HG03139 (cell line): ENCODE results near the gene MACF1.
"Not testable (repeated sequence)": the region's sequence is repeated elsewhere in the genome, so short reads cannot be mapped to it uniquely, and the experiment has no call there.

Experiments
- ATAC-seq: cut with Tn5 transposase; IDR thresholded peaks from one replicate; pipeline ENCODE4 v1.9.1; 2021; ENCODE audit not compliant: unreplicated experiment

MACF1 gene

GRCh38 chr1:39505289-39505688 is 300.8 kb downstream of the MACF1 start:
- ATAC-seq: no peak

GRCh38 chr1:39507230-39507928 is 302.9 kb downstream of the MACF1 start:
- ATAC-seq: no peak

GRCh38 chr1:39508266-39508665 is 303.8 kb downstream of the MACF1 start:
- no peak for ATAC-seq

- ATAC-seq: peak; percentile 6
Observed at GRCh38 chr1:39508857-39509305, 304.4 kb downstream of the MACF1 start.

GRCh38 chr1:39509360-39510009 is 305.0 kb downstream of the MACF1 start:
- peak; percentile 55 for ATAC-seq

GRCh38 chr1:39510570-39511186 is 306.2 kb downstream of the MACF1 start:
- ATAC-seq: not testable (repeated sequence)

GRCh38 chr1:39511477-39511876 is 307.0 kb downstream of the MACF1 start:
- ATAC-seq: not testable (repeated sequence)

- not testable (repeated sequence) for ATAC-seq
Observed at GRCh38 chr1:39512234-39512847, 307.8 kb downstream of the MACF1 start.

GRCh38 chr1:39514710-39515124 is 310.2 kb downstream of the MACF1 start:
- not testable (repeated sequence) for ATAC-seq

GRCh38 chr1:39515131-39516086 is 310.9 kb downstream of the MACF1 start:
- ATAC-seq: not testable (repeated sequence)

- ATAC-seq: not testable (repeated sequence)
Observed at GRCh38 chr1:39516841-39517240, 312.3 kb downstream of the MACF1 start.

GRCh38 chr1:39517936-39518335 is 313.4 kb downstream of the MACF1 start:
- not testable (repeated sequence) for ATAC-seq

- not testable (repeated sequence) for ATAC-seq
Observed at GRCh38 chr1:39519376-39519775, 314.9 kb downstream of the MACF1 start.

GRCh38 chr1:39522221-39522620 is 317.7 kb downstream of the MACF1 start:
- ATAC-seq: not testable (repeated sequence)

- no peak for ATAC-seq
Observed at GRCh38 chr1:39522661-39523567, 318.4 kb downstream of the MACF1 start.

- ATAC-seq: no peak
Observed at GRCh38 chr1:39524171-39524570, 319.7 kb downstream of the MACF1 start.

GRCh38 chr1:39524591-39525365 is 320.3 kb downstream of the MACF1 start:
- no peak for ATAC-seq

GRCh38 chr1:39525366-39526165 is 321.1 kb downstream of the MACF1 start:
- ATAC-seq: peak; percentile 62
